KMS-11 (cell line): ENCODE measurements around the gene SMAD3.

Experiments
- H2AFZ ChIP-seq: fragments of 200-600 bp; sonication (generic); 2 replicates; pipeline ENCODE4 v1.6.1; 2016; ENCODE audit warnings: antibody characterized with exemption, mixed run types, low read depth
- H3K27ac ChIP-seq: fragments of 200-600 bp; sonication (generic); 2 replicates; pipeline ENCODE4 v1.6.1; 2016; ENCODE audit warnings: mild to moderate bottlenecking, mixed run types
- H3K27me3 ChIP-seq: fragments of 200-600 bp; sonication (generic); 2 replicates; pipeline ENCODE4 v1.6.1; 2017; ENCODE audit warnings: mild to moderate bottlenecking, low read depth, mixed run types, moderate library complexity; ENCODE audit not compliant: insufficient read depth
- H3K36me3 ChIP-seq: fragments of 200-600 bp; sonication (generic); 2 replicates; pipeline ENCODE4 v1.6.1; 2017; ENCODE audit warnings: mild to moderate bottlenecking, mixed run types; ENCODE audit not compliant: insufficient read depth
- H3K4me1 ChIP-seq: fragments of 200-600 bp; sonication (generic); 2 replicates; pipeline ENCODE4 v1.6.1; 2016; ENCODE audit warnings: mild to moderate bottlenecking, low read depth, mixed run types; ENCODE audit not compliant: poor library complexity, severe bottlenecking
- H3K4me2 ChIP-seq: fragments of 200-600 bp; sonication (generic); 2 replicates; pipeline ENCODE4 v1.7.0; 2016; ENCODE audit warnings: mild to moderate bottlenecking, mixed run types
- H3K4me3 ChIP-seq: fragments of 200-600 bp; sonication (generic); IDR thresholded peaks from 2 replicates; pipeline ENCODE4 v1.6.1; 2017; ENCODE audit warnings: low read depth, low read length, mixed read lengths; ENCODE audit not compliant: insufficient read depth
- H3K79me2 ChIP-seq: fragments of 200-600 bp; sonication (generic); 2 replicates; pipeline ENCODE4 v1.6.1; 2016; ENCODE audit warnings: low read depth, mixed run types; ENCODE audit not compliant: insufficient read depth
- H3K9ac ChIP-seq: fragments of 200-600 bp; sonication (generic); 2 replicates; pipeline ENCODE4 v1.6.1; 2016; ENCODE audit warnings: mild to moderate bottlenecking, mixed run types
- H4K20me1 ChIP-seq: fragments of 200-600 bp; sonication (generic); 2 replicates; pipeline ENCODE4 v1.6.1; 2016; ENCODE audit warnings: mild to moderate bottlenecking, mixed run types; ENCODE audit not compliant: insufficient read depth
- TF ChIP-seq, protein P1 (sequence below): fragments of 200-600 bp; sonication (generic); conservative IDR thresholded peaks from 2 replicates; pipeline ENCODE4 v1.6.1; 2017; ENCODE audit warnings: low read depth, mild to moderate bottlenecking, antibody characterized with exemption, low read length, moderate library complexity, mixed read lengths

The SMAD3 gene

DNA sequence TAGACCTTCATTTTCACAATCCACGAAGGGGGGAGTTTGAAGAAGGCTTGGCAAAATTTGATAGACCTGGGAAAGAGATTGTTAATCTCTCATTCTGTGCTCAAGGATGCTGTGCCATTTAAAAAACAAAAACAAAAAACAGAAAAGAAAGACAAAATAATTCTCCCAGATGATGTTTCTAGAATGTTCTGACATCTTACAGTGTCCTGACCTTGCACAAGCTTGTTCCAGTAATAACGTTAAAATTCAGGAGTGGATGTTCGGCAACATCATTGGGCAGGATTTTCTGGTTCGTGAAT, 79.9 kb downstream of the SMAD3 start:
- no peak overlapping the region for H2AFZ ChIP-seq
- H3K4me2 ChIP-seq = peak overlapping the region; percentile 78; the same call in 1 of the 2 replicates
- no peaks in the 10 kb centered on the region for H3K36me3 ChIP-seq
- 0 out of 2 replicates have a peak, but pooled peaks cover 4% of the 10 kb centered on the region for H3K79me2 ChIP-seq
- no peak overlapping the region for H3K9ac ChIP-seq
- no peak overlapping the region for H3K4me3 ChIP-seq
- H3K27me3 ChIP-seq = no peaks in the 10 kb centered on the region
- H3K27ac ChIP-seq = no peak overlapping the region
- no peaks in the 10 kb centered on the region for H4K20me1 ChIP-seq
- peaks cover 25% of the 10 kb centered on the region for H3K4me1 ChIP-seq
- TF ChIP-seq, protein P1, sequence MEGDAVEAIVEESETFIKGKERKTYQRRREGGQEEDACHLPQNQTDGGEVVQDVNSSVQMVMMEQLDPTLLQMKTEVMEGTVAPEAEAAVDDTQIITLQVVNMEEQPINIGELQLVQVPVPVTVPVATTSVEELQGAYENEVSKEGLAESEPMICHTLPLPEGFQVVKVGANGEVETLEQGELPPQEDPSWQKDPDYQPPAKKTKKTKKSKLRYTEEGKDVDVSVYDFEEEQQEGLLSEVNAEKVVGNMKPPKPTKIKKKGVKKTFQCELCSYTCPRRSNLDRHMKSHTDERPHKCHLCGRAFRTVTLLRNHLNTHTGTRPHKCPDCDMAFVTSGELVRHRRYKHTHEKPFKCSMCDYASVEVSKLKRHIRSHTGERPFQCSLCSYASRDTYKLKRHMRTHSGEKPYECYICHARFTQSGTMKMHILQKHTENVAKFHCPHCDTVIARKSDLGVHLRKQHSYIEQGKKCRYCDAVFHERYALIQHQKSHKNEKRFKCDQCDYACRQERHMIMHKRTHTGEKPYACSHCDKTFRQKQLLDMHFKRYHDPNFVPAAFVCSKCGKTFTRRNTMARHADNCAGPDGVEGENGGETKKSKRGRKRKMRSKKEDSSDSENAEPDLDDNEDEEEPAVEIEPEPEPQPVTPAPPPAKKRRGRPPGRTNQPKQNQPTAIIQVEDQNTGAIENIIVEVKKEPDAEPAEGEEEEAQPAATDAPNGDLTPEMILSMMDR = no peak

DNA sequence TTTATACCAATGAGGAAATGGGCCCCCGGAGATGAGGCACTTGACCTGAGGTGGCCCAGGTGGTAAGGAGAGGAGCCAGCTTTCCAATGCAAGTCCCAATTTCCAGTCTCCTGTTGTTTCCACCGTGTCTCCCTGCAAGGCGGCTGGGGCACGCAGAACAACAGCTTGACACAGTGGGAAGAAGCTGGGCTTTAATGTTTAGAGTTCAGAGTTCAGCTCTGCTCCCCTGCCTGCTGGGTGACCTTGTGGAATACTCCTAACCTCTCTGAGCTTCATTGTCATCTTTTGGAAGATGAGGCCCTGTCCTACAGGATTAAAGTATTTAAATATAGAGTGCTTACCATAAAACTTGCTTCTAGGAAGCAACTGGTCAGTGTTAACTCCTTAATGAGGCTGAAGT, 80.3 kb downstream of the SMAD3 start:
- TF ChIP-seq, protein P1 = no peak
- H3K4me2 ChIP-seq = no peak overlapping the region

DNA sequence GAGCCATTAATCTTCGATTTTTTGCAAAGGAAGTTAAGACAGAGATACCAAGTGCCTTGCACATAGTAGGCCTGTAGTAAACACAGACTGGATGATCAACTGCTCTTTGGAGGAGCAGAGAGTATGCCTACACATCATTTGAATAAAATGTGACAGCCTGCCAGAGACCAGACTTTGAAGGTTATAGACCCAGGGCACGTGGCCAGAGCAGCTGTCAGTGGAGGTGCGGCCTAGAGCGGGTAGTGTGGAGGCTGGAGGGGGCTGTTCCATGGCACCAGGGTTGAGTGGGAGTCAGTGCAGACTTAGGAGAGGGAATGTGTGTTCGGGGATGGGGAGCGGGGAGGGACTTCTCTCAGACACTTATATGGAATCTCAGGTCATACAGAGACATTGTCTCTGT, 80.8 kb downstream of the SMAD3 start:
- no peak overlapping the region for H3K9ac ChIP-seq
- TF ChIP-seq, protein P1 = no peak
- no peaks in the 10 kb centered on the region for H3K36me3 ChIP-seq
- no peaks in the 10 kb centered on the region for H3K27me3 ChIP-seq
- H3K79me2 ChIP-seq = 0 out of 2 replicates have a peak, but pooled peaks cover 4% of the 10 kb centered on the region
- no peak overlapping the region for H3K4me2 ChIP-seq
- peaks cover 23% of the 10 kb centered on the region for H3K4me1 ChIP-seq
- no peaks in the 10 kb centered on the region for H4K20me1 ChIP-seq
- no peak overlapping the region for H2AFZ ChIP-seq
- H3K4me3 ChIP-seq = no peak overlapping the region
- H3K27ac ChIP-seq = no peak overlapping the region

More for the DNA sequence above, 80.3 kb downstream of the SMAD3 start:
- Histone ChIP-seq H3K4me3 (no peak overlapping the region), H3K27me3 (no peaks in the 10 kb centered on the region), H3K36me3 (no peaks in the 10 kb centered on the region), H4K20me1 (no peaks in the 10 kb centered on the region), H3K27ac (no peak overlapping the region), H3K4me1 (peaks cover 23% of the 10 kb centered on the region), H3K9ac (no peak overlapping the region), H2AFZ (no peak overlapping the region), H3K79me2 (0 out of 2 replicates have a peak, but pooled peaks cover 4% of the 10 kb centered on the region)

DNA sequence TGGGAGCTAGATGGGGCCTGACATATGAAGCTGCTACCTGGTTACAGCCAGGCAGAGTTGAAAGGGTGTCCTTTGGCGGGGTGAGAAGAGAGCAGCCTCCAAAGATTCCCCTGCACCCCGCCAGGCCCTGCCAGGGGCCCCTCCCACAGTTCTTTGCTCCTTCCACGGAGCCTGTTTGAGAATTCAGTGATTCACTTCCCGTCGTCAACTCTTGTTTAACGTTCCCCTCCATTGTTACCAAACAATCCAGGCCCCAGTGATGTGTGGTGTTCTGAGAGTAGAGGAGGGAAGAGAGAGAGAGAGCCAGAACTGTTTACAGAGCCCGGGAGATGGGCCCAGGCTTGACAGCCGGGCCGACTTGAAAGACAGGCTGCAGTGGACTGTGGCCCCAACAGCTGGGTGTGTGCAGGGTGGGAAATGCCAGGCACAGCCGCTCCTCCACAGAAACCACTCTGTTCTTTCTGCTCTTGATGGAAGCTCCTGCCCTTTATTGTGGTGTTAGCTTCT, 81.5 kb downstream of the SMAD3 start:
- Histone ChIP-seq H2AFZ (no peak overlapping the region), H3K4me2 (no peak overlapping the region), H3K27me3 (no peaks in the 10 kb centered on the region), H3K9ac (no peak overlapping the region), H3K27ac (no peak overlapping the region), H3K4me3 (no peak overlapping the region), H3K36me3 (no peaks in the 10 kb centered on the region), H4K20me1 (no peaks in the 10 kb centered on the region), H3K4me1 (peaks cover 23% of the 10 kb centered on the region), H3K79me2 (0 out of 2 replicates have a peak, but pooled peaks cover 4% of the 10 kb centered on the region)
- TF ChIP-seq, protein P1 = no peak
